Stomach (tissue), 4 donors: Measurements from ENCODE around the gene TMC4.

Experiments
- CTCF ChIP-seq, 7 experiments: fragments of 450-650 bp in 4 of 7; fragments of 200-600 bp in 3 of 7; sonication (generic) in 3 of 7; IDR thresholded peaks; one replicate each; pipeline ENCODE4 v1.5.1; 2016 to 2019; ENCODE audit warnings: antibody characterized with exemption in 7 of 7, control low read depth in 2 of 7, mild to moderate bottlenecking in 1 of 7
- EP300 ChIP-seq: sonication (generic); formaldehyde crosslinking; IDR thresholded peaks from one replicate; pipeline ENCODE4 v1.6.1; 2017; ENCODE audit warnings: antibody characterized with exemption
- POLR2A ChIP-seq, 4 donors: fragments of 450-650 bp; IDR thresholded peaks; one replicate each; pipeline ENCODE4 v1.6.1; 2016; ENCODE audit warnings: antibody characterized with exemption in 4 of 4, control low read depth in 2 of 4, mild to moderate bottlenecking in 1 of 4, moderate library complexity in 1 of 4
- POLR2AphosphoS5 ChIP-seq, 3 donors: sonication (generic); formaldehyde crosslinking; IDR thresholded peaks; one replicate each; pipeline ENCODE4 v1.6.1; 2016; ENCODE audit warnings: antibody characterized with exemption in 3 of 3

GRCh38 chr19:54199401-54199800, 26.4 kb upstream of the TMC4 start:
- TF ChIP-seq CTCF (IDR thresholded peaks at IDR 0.05) = no peak
- no peak for TF ChIP-seq POLR2A (IDR thresholded peaks at IDR 0.05)
- no peak for TF ChIP-seq POLR2AphosphoS5 (IDR thresholded peaks at IDR 0.05)
- TF ChIP-seq EP300 = no peak
